ENCODE results near the gene CRELD2.
A peak's percentile ranks its signal among the peaks of the same experiment; 100 is the strongest.

Gene CRELD2

DNA sequence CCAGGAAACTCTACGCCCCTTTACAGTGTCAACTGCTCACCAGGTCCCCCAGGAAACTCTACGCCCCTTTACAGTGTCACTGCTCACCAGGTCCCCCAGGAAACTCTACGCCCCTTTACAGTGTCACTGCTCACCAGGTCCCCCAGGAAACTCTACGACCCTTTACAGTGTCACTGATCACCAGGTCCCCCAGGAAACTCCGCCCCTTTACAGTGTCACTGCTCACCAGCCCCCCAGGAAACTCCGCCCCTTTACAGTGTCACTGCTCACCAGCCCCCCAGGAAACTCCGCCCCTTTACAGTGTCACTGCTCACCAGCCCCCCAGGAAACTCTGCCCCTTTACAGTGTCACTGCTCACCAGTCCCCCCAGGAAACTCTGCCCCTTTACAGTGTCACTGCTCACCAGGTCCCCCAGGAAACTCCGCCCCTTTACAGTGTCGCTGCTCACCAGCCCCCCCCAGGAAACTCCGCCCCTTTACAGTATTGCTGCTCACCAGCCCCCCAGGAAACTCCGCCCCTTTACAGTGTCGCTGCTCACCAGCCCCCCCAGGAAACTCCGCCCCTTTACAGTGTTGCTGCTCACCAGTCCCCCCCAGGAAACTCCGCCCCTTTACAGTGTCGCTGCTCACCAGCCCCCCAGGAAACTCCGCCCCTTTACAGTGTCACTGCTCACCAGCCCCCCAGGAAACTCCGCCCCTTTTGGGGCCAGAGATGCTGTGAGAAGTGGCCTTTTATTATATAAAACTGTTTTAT, 26.8 kb downstream of the CRELD2 start:
- peak in 1 of 2 donors; percentile 14 for DNase-seq (ENCODE audit: low read depth in 1 of 2, low spot score in 1 of 2)

DNA sequence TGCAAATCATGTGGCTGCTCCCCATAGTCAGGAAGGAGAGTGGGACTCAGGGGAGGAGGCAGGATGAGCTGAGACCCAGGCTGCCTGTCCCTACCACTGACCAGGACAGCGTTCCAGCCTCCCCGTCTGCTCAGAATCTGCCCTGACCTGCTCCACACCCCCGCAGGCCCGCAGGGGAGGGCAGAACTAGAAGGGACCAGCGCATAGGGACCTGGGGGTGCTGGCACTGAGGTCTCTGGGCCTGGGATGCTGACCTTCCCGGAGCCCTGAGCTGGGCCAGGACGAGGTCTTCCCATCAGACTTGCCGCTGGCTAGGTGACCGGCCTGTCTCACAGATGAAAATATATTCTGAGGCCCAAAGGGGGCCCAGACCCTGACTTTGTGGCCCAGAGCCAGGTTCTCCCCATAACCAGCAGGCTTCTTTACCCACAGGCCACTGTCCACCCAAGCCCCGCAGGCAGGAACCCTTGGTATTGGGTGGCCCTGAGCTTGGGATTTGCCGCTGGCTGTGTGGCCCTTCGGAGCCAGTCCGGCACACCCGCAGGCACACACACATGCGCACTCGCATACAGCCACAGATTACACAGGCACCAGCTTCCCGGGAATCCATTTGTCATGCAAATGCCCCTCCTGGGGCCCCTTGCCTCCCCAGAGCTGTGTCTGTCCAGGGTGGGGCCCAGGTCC, 28.3 kb downstream of the CRELD2 start:
- no peak for DNase-seq (ENCODE audit: low read depth in 1 of 2, low spot score in 1 of 2)

DNA sequence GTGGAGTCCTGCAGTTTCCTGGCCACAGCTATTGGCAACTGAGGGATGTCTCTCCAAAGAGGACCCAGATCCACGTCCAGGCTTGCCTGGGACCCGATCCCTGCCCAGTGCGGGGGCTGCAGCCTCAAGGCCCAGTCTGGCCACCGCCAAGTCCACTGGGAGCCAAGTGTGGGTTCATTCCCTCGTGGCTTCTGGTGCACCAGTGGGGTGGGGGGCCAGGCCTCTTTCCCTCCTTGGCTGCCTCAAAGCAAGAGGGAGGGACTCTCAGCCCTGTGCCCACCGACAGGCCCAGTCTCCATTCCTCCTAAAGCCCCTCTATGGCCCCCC, 28.8 kb downstream of the CRELD2 start:
- no peak for DNase-seq (ENCODE audit: low read depth in 1 of 2, low spot score in 1 of 2)

DNA sequence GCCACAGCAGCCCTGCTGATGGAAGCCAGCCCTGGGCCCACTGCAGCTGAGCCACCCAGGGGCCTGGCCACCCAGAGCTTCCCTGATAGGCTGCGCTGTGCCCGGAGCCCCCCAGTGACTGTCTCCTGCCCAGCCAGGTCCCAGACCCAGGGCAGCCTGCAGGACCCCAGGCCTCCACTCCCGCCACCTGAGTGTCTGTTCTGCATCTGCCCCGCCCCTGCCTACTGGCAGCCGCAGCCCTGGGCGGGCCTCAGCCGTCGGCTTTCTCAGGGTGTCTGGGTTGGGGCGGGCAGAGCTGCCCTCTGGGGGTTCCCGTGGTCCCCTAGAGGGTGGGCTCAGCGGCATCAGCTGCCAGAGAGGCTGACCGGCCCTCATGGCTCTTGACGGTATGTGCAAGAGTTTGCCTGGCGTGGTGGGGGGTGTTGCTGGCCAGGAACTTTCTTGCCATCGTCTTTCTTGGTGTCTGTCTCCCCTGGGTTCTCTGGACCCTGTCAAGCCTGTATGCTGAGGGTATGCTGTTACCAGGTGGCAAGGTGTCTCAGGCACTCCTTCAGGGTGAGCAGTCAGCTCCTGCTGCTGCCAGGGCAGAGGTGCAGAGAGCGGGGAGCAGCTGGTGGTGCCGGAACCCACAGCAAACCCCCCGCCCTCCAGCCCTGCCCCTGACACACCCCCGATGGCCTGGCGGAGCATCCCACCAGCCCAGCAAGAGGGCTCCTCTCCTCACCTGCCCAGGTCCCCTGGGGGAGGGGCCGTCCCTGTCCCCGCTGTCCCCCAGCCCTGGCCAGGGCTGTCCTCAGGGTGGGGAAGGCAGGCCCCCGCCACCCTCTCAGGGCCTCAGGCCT, 29.9 kb downstream of the CRELD2 start:
- no peak for DNase-seq (ENCODE audit: low read depth in 1 of 2, low spot score in 1 of 2)

DNA sequence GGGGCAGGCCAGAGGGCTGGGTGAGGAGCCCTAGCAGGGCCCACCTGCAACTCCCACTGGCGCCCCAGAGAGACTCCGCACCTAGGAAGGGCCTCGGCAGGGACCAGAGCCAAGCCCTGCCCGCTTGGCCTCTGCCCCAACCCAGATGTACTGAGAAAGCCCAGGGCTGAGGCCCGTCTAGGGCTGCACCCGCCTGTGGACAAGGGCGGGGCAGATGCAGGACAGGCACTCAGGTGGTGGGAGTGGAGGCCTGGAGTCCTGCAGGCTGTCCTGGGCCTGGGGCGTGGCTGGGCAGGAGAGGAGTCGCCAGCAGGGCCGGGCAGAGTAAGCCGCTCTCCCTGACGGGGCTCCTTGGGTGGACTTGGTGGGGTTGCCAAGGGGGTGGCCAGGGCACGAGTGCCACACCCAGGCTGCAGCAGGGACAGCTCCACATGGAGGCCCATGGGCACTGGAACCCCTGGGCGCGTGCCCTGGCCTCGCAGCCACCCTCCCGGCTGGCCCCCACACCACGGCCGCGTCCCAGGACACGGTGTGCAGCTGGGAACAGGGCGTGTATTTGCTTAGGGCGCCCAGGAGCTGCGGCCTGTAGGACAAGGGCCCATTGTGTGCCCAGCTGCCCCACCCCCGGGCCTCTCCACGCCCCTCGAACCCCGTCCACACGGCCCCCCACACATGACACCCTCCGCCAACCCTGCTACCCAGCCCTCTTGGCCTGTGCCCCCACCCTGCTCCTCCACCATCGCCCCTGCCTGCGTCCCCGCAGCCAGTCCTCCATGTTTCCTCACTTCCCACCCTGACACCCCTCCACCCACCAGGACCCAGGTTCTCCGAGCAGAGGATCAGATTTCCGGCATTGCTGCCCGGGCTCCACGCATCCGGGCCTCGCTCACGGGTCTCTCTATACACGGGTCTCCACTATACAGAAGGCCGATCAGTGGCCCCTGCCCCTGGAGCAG, 30.8 kb downstream of the CRELD2 start:
- no peak for DNase-seq (ENCODE audit: low read depth in 1 of 2, low spot score in 1 of 2)

DNA sequence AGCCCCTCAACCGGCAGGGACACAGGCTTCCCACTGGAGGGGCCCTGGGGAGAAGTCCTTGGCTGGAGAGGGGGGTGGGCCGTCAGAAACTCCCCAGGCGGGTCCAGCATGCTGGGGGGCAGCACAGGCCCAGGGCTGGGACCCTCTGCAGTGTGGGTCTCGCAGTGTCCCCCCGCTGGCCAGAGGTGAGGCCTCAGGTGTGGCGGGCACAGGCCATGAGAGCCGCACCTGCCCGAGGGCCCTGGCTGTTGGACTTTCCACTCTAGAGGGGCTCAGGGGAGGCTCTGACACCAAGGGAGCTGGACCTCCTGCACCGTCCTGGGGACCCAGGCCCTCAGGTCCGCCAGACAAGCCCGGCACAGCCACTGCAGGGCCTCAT, 31.5 kb downstream of the CRELD2 start:
- DNase-seq (ENCODE audit: low read depth in 1 of 2, low spot score in 1 of 2) = no peak

DNA sequence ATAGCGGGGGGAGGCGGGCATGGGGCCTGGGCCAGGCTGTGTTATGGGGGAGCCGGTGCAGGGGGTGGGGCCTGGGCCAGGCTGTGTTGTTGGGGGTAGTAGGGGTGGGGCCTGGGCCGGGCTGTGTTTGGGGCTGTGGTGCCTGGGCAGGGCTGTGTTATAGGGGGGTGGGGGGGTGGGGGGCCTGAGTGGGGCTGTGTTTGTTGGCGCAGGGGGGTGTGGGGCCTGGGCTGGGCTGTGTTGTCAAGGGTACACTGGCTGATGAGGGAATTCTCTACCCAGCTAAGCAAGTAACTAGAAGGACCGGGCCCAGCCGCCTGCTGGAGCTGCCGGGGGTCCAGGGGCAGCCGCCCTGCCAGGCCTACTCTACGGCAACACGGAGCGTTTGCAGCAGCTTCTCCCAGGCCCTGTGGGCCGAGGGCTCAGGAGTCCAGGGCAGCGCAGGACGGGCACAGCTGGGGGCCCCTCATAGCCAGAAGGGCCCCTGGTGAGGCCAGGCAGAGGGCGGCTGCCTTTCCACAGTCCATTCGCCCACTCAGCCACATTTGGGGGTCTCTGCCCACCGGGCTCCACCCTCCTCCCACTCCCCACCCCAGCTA, 32.1 kb downstream of the CRELD2 start:
- no peak for DNase-seq (ENCODE audit: low read depth in 1 of 2, low spot score in 1 of 2)

DNA sequence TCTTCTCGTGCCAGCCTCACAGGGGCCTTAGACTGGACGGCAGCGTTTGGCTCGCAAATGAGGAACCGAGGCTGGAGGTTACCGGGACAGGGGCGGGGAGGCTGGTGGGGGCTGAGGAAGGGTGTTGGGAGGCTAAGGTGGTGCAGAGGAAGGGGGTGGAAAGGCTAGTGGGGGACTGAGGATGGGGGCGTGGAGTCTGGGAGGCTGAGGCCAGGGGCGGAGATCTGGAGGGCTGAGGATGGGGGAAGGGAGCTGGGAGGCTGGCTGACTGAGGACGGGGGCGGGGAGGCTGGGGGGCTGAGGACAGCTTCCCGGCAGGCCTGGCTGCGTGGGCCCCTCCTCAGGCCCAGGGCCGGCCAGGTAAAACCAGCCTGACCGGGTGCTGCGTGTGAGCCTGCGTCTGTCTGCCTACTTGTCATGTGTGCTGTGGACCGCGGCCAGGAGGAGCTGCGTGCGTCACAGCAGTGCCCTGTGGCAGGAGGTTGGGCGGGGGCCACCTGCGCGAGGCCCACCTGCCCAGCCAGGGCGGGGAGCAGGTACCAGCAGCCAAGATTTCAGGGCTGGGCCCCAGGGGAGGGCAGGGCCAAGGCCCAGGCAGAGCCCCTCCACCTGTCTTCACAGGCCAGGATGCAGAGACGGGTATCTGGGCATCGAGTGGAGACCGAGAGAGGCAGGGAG, 32.7 kb downstream of the CRELD2 start:
- DNase-seq (ENCODE audit: low read depth in 1 of 2, low spot score in 1 of 2) = no peak

DNA sequence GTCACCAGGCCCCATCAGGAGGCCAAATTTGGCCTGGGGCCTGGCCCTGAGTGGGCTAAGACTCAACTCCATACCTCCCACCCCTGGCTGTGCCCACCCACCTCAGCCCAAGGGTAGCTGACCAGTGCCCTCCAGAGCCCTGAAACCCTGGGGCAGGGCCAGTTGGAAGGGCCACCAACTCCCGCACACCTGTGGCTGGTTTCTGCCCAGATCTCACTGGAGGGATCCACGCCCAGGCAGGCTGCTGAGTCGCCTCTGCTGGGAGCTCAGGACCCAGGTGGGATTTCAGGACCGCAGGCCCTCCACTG, 33.2 kb downstream of the CRELD2 start:
- no peak for DNase-seq (ENCODE audit: low read depth in 1 of 2, low spot score in 1 of 2)

DNA sequence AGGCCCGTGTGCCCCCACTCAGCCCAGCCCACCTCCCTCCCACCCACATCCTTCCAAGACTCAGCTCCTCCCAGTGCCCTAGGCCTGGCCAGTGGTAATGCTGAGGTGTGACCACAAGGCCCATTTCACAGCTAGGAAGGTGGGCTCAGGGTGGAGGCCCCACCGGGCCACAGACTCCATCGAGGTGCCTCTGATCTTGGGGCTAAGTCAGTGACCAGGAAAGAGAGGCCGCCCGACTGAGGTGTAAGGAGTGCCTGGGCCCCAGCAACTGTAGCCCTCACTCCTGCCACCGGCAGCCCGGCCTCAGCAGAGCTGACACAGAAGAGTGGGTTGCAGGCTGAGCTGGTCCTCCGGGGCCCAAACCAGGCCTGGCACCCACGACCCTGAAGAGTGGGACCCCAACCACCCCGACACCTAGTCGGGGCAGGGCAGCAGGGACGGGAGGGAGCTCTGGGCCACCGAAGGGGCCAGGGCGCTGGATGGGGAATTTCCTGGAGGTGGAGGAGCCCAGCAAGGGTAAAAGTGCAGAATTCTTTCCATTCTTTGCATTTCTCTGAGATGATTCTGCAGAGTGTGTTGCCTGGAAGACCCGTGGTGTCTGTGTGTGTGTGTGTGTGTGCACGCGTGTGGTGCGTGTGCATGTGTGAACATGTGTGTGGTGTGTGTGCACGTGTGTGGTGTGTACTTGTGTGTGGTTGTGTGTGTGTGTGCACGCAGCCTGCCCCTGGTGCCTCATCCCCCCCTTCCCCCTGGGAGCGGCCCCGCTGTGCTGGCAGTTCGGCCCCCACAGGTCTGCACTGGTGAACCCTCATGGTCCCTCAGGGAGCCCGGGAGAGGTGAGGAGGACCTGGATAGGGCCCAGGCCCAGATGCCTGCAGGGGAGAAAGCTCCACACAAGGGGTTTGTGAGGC, 33.8 kb downstream of the CRELD2 start:
- no peak for DNase-seq (ENCODE audit: low read depth in 1 of 2, low spot score in 1 of 2)

DNA sequence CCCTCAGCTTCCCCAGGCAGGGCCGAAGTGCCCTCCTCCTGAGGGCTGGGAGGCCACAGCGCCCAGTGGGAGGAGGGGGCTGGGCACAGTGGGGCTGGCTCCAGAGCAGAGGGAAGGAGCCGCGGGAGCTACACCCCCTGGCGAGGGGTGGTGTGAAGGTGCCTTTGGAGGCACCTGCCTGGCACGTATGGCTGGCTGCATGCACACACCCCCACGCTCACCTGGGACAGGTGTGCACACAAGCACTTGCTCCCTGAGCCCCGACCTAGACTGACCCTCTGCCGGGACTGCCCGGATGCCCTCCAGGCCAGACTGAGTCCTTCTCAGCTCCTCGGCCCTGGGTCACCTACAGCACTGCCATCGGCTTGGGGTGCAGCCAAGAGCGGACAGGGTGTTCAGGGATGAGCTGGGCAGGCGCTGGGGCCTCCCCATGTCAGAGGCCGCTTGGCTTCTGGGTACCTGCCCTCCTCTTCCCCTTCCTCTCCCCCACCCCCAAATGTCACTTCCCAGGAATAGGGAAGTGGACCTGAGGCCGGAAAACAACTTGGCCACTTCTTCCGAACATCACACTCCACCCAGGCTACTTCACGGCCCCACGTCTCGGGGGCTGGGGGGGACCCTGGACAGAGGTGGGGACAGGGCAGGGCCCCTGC, 34.7 kb downstream of the CRELD2 start:
- DNase-seq (ENCODE audit: low read depth in 1 of 2, low spot score in 1 of 2) = no peak

DNA sequence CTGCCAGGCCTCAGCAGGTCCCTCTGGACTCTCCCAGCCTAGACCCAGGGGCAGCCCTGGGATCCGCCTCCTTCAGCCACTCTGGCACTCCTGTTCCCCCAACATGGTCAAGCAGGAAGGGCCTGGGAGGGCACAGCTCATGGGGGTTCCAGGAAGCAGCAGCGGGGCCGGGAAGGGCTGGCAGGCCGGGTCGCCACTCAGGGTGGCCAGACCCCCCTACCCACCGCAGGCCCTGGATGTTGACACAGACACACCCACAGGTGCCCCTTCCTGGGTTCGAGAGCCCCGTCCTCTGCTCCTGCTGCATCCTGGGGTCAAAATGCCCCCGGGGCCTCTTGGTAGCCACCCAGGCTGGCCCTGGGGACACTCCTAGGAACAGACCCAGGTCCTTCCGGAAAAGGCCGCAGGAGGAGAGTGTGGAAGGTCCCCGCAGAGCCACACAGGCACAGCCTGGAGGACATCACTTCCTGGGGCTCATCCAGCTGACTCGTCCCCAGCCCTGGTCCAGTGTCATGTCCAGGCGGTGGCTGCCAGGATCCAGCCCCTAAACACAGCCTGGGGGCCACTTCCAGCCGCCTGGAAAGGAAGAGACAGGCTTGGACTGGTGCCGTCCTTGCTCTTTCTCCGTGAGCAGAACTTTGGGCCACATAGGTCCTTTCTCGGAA, 35.4 kb downstream of the CRELD2 start:
- no peak for DNase-seq (ENCODE audit: low read depth in 1 of 2, low spot score in 1 of 2)

DNA sequence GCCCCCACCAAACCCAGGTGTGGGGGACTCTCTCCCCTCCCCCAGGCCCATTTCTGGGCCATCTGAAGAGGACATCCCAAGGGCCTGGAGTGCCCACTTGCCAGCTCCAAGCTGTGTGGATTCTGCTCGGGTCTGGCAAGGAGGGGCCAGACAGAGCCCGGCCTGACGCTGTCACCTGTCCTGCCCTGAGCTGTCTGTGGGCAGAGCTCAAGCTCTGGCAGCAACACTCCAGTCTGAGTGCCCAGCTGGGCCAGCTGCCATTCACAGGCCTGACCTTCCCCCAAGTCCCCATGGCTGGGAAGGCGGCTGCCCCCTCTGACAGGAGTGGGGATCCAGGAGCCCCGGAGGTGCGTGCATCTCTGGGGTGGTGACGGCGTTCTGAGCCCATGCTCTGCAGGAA, 35.9 kb downstream of the CRELD2 start:
- no peak for DNase-seq (ENCODE audit: low read depth in 1 of 2, low spot score in 1 of 2)

DNA sequence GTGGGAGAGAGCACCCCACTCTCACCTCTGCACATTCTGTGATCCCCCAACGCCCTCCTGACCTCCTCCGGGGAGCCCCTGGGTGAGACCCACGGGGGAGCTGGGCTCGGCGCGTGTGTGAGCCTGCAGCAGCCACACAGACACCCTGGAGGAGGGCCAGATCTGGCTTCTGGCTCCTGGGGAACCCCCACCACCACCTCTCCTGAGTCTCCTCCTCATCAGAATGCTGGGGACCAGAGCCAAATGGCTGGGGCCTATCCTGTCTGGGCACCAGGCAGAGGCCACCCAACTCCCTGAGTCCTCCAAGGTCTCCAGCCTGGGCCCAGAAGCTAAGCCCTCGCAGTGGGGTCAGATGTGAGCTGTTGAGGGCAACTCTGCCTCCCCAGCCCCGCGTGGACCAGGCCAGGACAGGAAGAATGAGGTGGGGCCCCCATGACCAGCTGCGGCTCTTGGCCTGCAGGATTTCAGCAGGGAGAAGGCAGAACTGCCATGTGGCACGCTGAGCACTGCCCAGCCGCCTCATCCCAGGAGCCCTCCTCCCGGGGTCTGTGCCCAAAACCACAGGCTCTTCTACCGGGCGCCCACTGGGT, 36.7 kb downstream of the CRELD2 start:
- no peak for DNase-seq (ENCODE audit: low read depth in 1 of 2, low spot score in 1 of 2)

DNA sequence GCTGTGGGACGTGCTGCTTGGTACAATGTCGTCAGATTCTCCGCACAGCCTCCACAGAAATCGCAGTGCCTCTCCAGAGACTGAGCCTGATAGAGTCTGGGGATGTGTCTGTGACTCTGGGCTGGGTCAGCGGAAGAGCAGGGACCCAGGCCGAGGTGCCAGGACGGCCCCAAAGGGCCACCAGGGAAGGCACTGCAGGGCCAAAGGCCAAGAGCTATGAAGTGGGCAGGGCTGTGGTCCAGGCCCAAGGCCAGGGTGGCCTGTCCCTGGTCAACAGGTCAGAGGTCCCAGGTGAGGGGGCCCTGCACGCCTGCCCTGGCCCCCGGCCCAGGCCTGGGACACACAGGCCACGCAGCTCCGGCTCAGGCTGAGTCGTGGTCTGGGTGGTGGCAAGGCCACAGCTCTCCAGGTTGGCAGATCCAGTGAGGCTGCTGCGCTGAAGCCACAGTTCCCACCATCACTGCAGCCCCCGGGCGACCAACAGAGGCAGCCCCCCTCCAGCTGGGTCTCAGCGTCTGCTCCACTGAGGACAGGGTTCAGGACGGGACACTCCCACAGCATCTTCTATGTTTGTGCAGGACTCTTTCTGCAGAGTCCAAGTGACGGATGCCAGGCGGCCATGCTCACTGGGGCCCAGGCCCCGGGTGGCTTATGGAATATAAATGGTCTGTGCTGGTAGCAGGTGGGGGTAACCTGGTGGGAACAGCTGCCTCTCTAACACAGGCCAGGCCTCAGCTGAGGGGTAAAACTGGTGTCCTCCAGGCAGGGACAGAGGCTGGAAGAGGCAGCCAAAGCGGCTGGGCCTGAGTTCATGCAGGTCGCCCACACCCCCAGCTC, 37.4 kb downstream of the CRELD2 start:
- DNase-seq (ENCODE audit: low read depth in 1 of 2, low spot score in 1 of 2) = no peak

DNA sequence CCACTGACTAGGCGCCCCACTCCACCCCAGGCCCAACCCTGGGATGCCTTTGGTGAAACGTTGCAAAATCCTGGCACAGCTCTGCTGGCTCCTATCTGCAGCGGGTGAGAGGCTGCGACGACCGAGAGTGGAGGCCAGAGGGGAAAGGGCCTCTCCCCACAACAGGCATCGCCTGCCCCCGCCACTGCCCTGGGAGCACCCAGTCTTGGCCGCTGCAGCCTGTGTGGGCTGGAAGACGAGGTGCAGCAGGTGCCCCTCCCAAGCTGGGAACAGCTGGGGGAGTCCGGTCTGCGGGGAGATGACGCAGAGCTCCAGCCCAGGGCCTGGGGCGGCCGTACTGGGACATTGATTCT, 38.0 kb downstream of the CRELD2 start:
- DNase-seq (ENCODE audit: low read depth in 1 of 2, low spot score in 1 of 2) = no peak
